Activated CD4-positive, alpha-beta memory T cell treated with anti-CD3 and anti-CD28 coated beads for 36 hours (primary cell): Measurements from ENCODE around the gene GRXCR1. TPM values are rescaled to one million over a fixed set of nuclear protein-coding genes. Genes with fewer than 3 reads are reported as not detected.

Experiments used
- CTCF ChIA-PET: fragments of 350-600 bp; sonication (Branson Sonifier 250); formaldehyde crosslinking; loops from one replicate; lab custom pipeline; 2021; ENCODE audit warnings: antibody characterized with exemption, inconsistent platforms; lab: Charles Lee
- POLR2A ChIA-PET: fragments of 350-600 bp; sonication (Branson Sonifier 250); formaldehyde crosslinking; loops from one replicate; lab custom pipeline; 2021; ENCODE audit warnings: antibody characterized with exemption; lab: Charles Lee
- DNase-seq: peaks from one replicate; pipeline ENCODE4 v3.0.0-alpha.2; 2020
- H3K27ac Mint-ChIP-seq: one replicate; pipeline ENCODE4 v1.8.0; 2021; ENCODE audit warnings: mixed read lengths
- H3K27me3 Mint-ChIP-seq: one replicate; pipeline ENCODE4 v1.8.0; 2021; ENCODE audit warnings: mixed read lengths
- H3K36me3 Mint-ChIP-seq: one replicate; pipeline ENCODE4 v1.8.0; 2021; ENCODE audit warnings: mixed read lengths
- H3K4me1 Mint-ChIP-seq: one replicate; pipeline ENCODE4 v1.8.0; 2021; ENCODE audit warnings: low read depth, mixed read lengths
- H3K4me3 Mint-ChIP-seq: one replicate; pipeline ENCODE4 v1.8.0; 2021; ENCODE audit warnings: mild to moderate bottlenecking, mixed read lengths
- H3K9me3 Mint-ChIP-seq: one replicate; pipeline ENCODE4 v1.8.0; 2021; ENCODE audit warnings: mixed read lengths
- intact Hi-C: fragments of 100-400 bp; cut with micrococcal nuclease; formaldehyde crosslinking; loops from one replicate; pipeline ENCODE4 v1.15.1; 2023
- total RNA-seq, 2 experiments: library from RNA; stranded (reverse); gene quantifications; one replicate each; pipeline ENCODE4 v1.2.3, GENCODE V29; 2021

GRXCR1 gene
- not detected for total RNA-seq

DNA sequence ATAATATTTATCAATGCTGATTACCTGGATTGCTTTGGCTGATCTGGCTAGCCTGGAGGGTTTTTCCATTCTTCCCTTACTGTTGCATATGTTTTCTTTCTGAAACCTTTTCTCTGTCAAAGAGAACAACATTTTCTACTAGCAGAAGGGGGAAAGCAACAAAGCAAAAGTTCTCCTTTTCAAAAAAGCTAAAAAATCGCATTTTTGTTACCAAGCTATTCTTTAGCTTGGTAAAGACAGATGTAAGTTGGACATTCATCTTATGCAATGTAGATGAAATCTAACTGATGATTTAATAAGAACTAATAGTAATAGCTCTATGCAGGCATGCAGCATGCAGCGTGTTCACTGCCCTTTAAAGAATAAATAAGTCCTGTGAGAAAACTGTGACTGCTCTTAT lies at the start of gene GRXCR1:
TSS of gene GRXCR1 (plus strand) at position 301 of the 400 bp plus-strand sequence. CDS start 554 bp downstream, outside the sequence.
- intact Hi-C loops = no loop called here
- DNase-seq = no peak
- Mint-ChIP-seq H3K27ac (no peak within 1 kb of the TSS), H3K4me1 (no peaks in the 10 kb centered on the region), H3K9me3 (peaks cover 1% of the 10 kb centered on the region), H3K36me3 (no peaks in the 10 kb centered on the region), H3K27me3 (peaks cover 8% of the 10 kb centered on the region), H3K4me3 (no peak within 1 kb of the TSS)
- ChIA-PET POLR2A (no interaction called here), CTCF (no interaction called here)

DNA sequence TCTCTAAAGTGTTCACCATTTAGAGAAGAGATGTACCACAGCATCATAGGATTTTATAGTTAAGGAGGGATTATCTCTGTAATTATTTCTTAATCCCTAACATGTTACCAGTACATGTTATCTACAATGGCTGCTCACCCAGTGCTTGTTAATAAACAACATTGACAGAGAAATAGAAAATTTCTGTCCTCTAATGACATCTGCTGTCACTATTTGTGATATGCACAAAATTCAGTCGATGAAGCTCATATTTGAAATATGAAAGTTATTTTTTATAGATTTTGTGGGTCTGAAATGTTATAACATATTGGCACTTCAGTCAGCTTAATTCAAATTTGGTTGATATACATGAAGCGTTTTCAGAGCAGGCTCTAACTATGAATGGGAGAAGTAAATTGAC lies 48.8 kb upstream of the GRXCR1 start:
- Mint-ChIP-seq H3K4me3 (no peak overlapping the region), H3K9me3 (no peaks in the 10 kb centered on the region), H3K36me3 (no peaks in the 10 kb centered on the region), H3K27me3 (peaks cover 3% of the 10 kb centered on the region), H3K27ac (no peak overlapping the region), H3K4me1 (no peaks in the 10 kb centered on the region)
- no peak for DNase-seq
- ChIA-PET CTCF (interaction anchor here (1.8 kb wide), 1 partner anchor 275 kb away, joined by 6 read pairs; no protein-coding TSS in a partner anchor), POLR2A (no interaction called here)
- intact Hi-C loops = no loop called here

DNA sequence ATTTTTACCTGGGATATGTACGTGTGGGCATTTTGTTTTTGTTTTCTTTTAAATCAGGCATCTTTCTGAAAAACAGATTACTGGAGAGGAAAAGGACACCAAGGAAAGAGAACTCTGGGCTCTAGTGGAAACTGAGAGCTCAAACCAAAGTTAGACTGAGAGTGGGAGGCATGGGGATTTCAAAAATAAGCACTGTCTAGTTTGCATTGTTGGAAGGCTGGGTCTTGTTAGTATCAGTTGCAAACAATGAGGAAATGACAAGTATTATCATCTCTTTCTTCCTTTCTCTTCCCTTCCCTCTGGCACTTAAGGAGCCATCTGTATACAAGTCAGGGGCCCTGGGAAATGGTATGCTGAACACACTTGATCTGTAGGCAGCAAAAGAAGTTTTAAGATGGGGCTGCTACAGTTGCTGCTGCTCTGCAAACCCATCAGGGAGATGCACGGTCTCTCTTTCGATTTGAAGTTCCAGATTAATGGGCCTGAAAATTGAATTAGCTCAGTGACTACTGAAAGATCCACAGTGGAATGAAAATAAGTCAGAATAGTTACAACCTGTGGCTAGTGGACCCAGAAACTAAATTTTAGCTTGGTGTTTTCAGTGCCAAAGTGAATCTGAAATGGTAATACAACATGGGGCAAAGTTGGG lies 48.0 kb upstream of the GRXCR1 start:
- H3K4me3 Mint-ChIP-seq = no peak overlapping the region
- no peak for DNase-seq
- intact Hi-C loops = no loop called here
- no peak overlapping the region for H3K27ac Mint-ChIP-seq
- H3K4me1 Mint-ChIP-seq = no peaks in the 10 kb centered on the region
- ChIA-PET CTCF (interaction anchor here (1.5 to 1.8 kb wide), 2 partner anchors 20 to 276 kb away, joined by 6 read pairs; no protein-coding TSS in a partner anchor), POLR2A (no interaction called here)
- H3K9me3 Mint-ChIP-seq = no peaks in the 10 kb centered on the region
- no peaks in the 10 kb centered on the region for H3K36me3 Mint-ChIP-seq
- peaks cover 3% of the 10 kb centered on the region for H3K27me3 Mint-ChIP-seq

DNA sequence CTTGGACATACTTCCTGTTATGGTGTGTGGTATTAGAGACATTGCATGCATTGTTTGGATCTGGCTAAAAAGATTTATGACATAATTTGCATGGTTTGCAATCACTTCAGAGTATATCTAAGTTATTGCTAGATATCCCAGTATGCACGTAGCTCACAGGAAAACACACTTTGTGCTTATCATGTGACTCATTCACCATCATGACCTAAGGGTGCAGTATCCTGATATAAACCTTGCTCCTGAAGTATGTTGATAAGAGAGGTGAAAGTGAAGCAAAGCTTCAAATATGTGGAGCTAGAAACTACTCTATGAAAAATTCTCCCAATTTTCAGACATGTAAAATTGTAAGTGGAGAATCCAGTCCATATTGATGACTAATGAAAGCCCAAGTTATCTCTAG lies 46.9 kb upstream of the GRXCR1 start:
- ChIA-PET CTCF (interaction anchor here (0.6 to 1.5 kb wide), 4 partner anchors 11 to 277 kb away, joined by 3 to 6 read pairs (median 4); no protein-coding TSS in a partner anchor), POLR2A (no interaction called here)
- Mint-ChIP-seq H3K27ac (no peak overlapping the region), H3K4me1 (no peaks in the 10 kb centered on the region), H3K27me3 (peaks cover 3% of the 10 kb centered on the region), H3K9me3 (peaks cover 8% of the 10 kb centered on the region), H3K36me3 (no peaks in the 10 kb centered on the region), H3K4me3 (no peak overlapping the region)
- no peak for DNase-seq
- intact Hi-C loops = no loop called here

DNA sequence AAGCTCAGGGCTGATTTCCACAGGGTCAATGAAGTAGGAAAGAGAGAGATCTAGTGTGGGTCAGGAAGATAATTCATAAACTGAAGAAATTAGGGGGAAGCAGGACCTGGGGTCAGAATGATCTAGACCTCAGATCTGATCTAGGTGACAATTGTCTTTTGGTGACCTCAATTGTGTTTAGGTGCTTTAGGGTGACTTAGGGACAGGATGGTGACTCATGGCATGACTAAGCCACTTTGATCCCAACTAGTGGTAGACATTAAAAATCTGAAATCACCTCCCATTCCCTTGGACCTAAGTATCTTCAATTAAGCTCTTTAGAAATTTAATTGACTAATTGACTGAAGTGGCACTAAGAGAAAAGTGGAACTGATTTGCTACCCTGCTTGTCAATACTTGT lies 36.7 kb upstream of the GRXCR1 start:
- Mint-ChIP-seq H3K4me1 (no peaks in the 10 kb centered on the region), H3K27ac (no peak overlapping the region), H3K36me3 (no peaks in the 10 kb centered on the region), H3K4me3 (no peak overlapping the region), H3K27me3 (peaks cover 6% of the 10 kb centered on the region), H3K9me3 (peaks cover 8% of the 10 kb centered on the region)
- ChIA-PET POLR2A (no interaction called here), CTCF (interaction anchor here (1.9 kb wide), 1 partner anchor 9 kb away, joined by 7 read pairs; no protein-coding TSS in a partner anchor)
- DNase-seq = no peak
- intact Hi-C loops = no loop called here

DNA sequence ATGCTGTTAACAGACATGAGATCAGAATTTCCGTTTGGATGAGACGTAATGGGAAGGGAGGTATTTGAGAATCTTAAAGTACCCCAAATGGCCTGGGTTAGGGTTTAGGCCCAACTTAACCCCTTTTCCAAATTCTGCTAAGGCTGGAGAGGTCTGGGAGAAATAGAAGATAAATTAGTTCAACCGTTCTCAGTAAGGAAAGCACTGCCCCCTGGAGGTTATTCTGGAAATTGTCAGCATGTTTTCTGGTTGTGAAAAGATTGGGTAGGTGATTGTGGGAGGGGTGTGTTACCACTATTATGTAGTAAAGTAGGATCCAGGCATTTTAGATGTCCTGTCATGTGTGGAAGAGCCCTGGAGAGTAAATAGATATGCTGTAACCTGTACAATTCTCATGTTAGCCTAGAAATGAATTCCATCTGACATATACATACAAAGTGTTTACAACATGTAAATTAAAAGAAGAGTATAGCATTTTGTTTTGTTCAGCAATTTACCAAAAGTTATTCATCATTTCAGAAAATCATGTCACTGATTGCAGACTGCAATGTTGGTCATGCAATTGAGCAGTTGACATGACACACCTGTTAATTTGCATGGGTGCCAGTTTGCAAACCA lies 26.8 kb upstream of the GRXCR1 start:
- H3K4me3 Mint-ChIP-seq = no peak overlapping the region
- H3K36me3 Mint-ChIP-seq = no peaks in the 10 kb centered on the region
- peaks cover 21% of the 10 kb centered on the region for H3K27me3 Mint-ChIP-seq
- no peaks in the 10 kb centered on the region for H3K4me1 Mint-ChIP-seq
- ChIA-PET POLR2A (no interaction called here), CTCF (interaction anchor here (0.6 to 2.3 kb wide), 10 partner anchors 10 to 583 kb away, joined by 3 to 42 read pairs (median 6); partner anchors contain the start of gene ATP8A1)
- H3K9me3 Mint-ChIP-seq = no peaks in the 10 kb centered on the region
- H3K27ac Mint-ChIP-seq = no peak overlapping the region
- peak; percentile 43 for DNase-seq
- intact Hi-C loops = loop anchor here (1.0 kb wide), 3 partner anchors 297 to 583 kb away; no protein-coding TSS in a partner anchor

DNA sequence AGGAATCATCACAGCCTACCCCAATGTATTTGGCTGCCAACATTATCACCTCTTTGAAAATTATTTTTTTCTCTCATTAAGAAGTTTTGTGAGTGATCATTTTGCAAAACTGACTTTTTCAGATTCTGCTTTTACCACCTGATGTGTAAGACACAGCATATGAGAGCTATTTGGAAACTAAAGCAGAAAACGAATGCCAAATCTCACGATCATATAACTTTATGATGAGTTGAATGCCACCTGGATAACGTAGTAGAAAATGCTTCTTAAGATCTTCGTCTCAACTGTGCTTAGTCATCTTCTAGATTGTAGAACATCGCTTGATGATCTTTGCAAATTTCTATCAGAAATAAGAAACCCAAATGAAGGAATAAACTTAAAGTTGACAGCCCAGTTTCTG lies 21.3 kb upstream of the GRXCR1 start:
- H3K4me1 Mint-ChIP-seq = no peaks in the 10 kb centered on the region
- intact Hi-C loops = no loop called here

GRCh38 chr4:42871671-42872290 lies 20.7 kb upstream of the GRXCR1 start:
- POLR2A ChIA-PET = no interaction called here
- Mint-ChIP-seq H3K9me3 (no peaks in the 10 kb centered on the region), H3K27me3 (peaks cover 13% of the 10 kb centered on the region), H3K27ac (no peak overlapping the region), H3K4me3 (no peak overlapping the region), H3K36me3 (no peaks in the 10 kb centered on the region), H3K4me1 (no peaks in the 10 kb centered on the region)
- CTCF ChIA-PET = no interaction called here
- intact Hi-C loops = no loop called here
- no peak for DNase-seq

More for the DNA sequence above, 21.3 kb upstream of the GRXCR1 start:
- H3K36me3 Mint-ChIP-seq = no peaks in the 10 kb centered on the region
- peaks cover 13% of the 10 kb centered on the region for H3K27me3 Mint-ChIP-seq
- no peak overlapping the region for H3K27ac Mint-ChIP-seq
- no peak overlapping the region for H3K4me3 Mint-ChIP-seq
- H3K9me3 Mint-ChIP-seq = no peaks in the 10 kb centered on the region
- ChIA-PET CTCF (no interaction called here), POLR2A (no interaction called here)
- DNase-seq = no peak

DNA sequence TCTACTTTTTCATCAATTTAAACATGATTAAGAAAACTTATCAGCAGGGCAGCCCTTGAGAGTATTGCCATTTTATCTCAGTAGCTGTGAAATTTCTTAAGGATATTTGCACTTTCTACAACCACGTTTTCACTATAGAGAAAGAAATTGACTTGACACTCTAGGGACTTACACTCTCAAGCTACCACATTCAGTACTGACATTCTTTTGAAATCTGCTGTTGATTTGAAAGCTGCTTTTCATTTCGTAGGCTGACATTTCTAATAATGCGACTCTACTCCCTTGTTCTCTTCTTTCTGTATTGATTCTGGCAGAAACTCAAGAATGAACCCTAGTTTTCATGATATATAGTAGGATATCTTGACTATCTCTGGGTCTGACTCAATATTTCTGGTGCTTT lies 13.7 kb upstream of the GRXCR1 start:
- ChIA-PET CTCF (no interaction called here), POLR2A (no interaction called here)
- H3K9me3 Mint-ChIP-seq = no peaks in the 10 kb centered on the region
- no peak overlapping the region for H3K4me3 Mint-ChIP-seq
- DNase-seq = no peak
- H3K27me3 Mint-ChIP-seq = peaks cover 16% of the 10 kb centered on the region
- intact Hi-C loops = no loop called here
- H3K36me3 Mint-ChIP-seq = no peaks in the 10 kb centered on the region
- no peaks in the 10 kb centered on the region for H3K4me1 Mint-ChIP-seq
- H3K27ac Mint-ChIP-seq = no peak overlapping the region

GRCh38 chr4:42881253-42881652 lies 11.3 kb upstream of the GRXCR1 start:
- Mint-ChIP-seq H3K27me3 (peaks cover 15% of the 10 kb centered on the region), H3K36me3 (no peaks in the 10 kb centered on the region), H3K9me3 (peaks cover 5% of the 10 kb centered on the region), H3K4me3 (no peak overlapping the region), H3K27ac (no peak overlapping the region), H3K4me1 (no peaks in the 10 kb centered on the region)
- no peak for DNase-seq
- ChIA-PET POLR2A (no interaction called here), CTCF (no interaction called here)
- intact Hi-C loops = no loop called here

GRCh38 chr4:42891644-42892043 lies 869 bp upstream of the GRXCR1 start:
- Mint-ChIP-seq H3K36me3 (no peaks in the 10 kb centered on the region), H3K9me3 (peaks cover 3% of the 10 kb centered on the region), H3K4me1 (no peaks in the 10 kb centered on the region), H3K4me3 (no peak overlapping the region), H3K27ac (no peak overlapping the region), H3K27me3 (peaks cover 10% of the 10 kb centered on the region)
- DNase-seq = no peak
- ChIA-PET POLR2A (no interaction called here), CTCF (no interaction called here)
- intact Hi-C loops = no loop called here

- ChIA-PET CTCF (no interaction called here), POLR2A (no interaction called here)
- H3K36me3 Mint-ChIP-seq = no peaks in the 10 kb centered on the region
- H3K4me1 Mint-ChIP-seq = no peaks in the 10 kb centered on the region
- intact Hi-C loops = no loop called here
- DNase-seq = no peak
- H3K27ac Mint-ChIP-seq = no peak overlapping the region
- H3K27me3 Mint-ChIP-seq = peaks cover 8% of the 10 kb centered on the region
- no peaks in the 10 kb centered on the region for H3K9me3 Mint-ChIP-seq
- H3K4me3 Mint-ChIP-seq = no peak overlapping the region
Observed at GRCh38 chr4:42895452-42895851, 2.9 kb downstream of the GRXCR1 start.
